LNCAP (cell line): ENCODE results near the gene CCDC187.

Source experiments
- CTCF ChIP-seq: fragments of 450-650 bp; IDR thresholded peaks from 2 replicates; pipeline ENCODE4 v1.5.1; 2017; ENCODE audit warnings: mild to moderate bottlenecking

The CCDC187 gene

GRCh38 chr9:136314944-136315343 lies 11.1 kb upstream of the CCDC187 start:
- TF ChIP-seq CTCF, result no peak

- no peak for TF ChIP-seq CTCF
These were observed 10.1 kb upstream of the CCDC187 start for GRCh38 chr9:136314056-136314416.

- no peak for TF ChIP-seq CTCF
These were observed 9.5 kb upstream of the CCDC187 start for GRCh38 chr9:136313111-136314055.

GRCh38 chr9:136312436-136312835 lies 8.5 kb upstream of the CCDC187 start:
- peak; percentile 35; the same call in 1 of the 2 replicates for TF ChIP-seq CTCF

GRCh38 chr9:136312009-136312375 lies 8.1 kb upstream of the CCDC187 start:
- TF ChIP-seq CTCF, result no peak

GRCh38 chr9:136311051-136312008 lies 7.4 kb upstream of the CCDC187 start:
- TF ChIP-seq CTCF, result no peak

GRCh38 chr9:136310273-136311030 lies 6.6 kb upstream of the CCDC187 start:
- no peak for TF ChIP-seq CTCF
